GM21786 (cell line): ENCODE results near the gene MYMX.
A peak's percentile ranks its signal among the peaks of the same experiment; 100 is the strongest.

Experiments used
- ATAC-seq: cut with Tn5 transposase; IDR thresholded peaks from one replicate; pipeline ENCODE4 v1.9.1; 2021; ENCODE audit not compliant: unreplicated experiment

The MYMX gene

DNA sequence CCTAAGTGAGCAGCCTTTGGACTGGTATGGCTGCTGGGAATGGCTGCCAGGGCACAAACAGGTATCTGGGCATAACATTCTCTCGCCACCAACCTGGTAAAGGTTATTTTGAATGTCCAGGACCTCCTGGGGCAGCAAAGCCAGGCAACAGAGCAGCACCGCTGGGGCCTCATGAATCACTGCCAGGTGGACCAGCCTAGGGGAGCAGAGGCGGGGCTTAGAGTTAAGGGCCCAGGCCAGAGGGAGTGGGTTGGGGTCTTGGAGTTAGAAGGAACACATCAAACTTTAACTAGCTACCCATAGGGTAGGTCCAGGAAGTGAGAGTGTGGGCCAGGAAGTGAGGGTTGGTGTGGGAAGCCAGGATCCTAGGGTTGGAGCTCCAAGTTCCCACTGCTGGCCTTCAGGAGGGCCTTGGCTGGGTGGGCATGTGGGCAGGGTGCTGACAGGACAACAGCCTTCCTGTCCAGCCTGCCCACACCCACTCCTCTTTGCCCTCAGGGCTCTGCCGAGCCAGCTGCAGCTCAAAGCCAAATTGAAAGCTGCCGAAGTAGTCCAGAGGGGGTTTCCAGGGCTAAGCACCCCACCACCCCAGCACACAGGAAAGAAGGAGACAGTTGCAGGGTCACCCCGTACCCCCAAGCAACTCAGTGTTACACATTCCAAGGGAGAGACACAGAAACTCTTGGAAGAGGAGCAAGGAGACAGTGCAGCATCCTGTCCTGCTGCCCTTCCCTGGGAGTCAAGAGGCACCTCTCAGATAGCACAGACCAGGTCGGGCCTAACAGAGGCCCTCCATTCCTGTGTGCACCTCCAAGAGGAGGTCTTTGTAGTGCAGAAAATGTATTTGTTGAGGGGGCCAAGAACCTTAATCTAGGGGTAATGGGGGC lies 46.0 kb downstream of the MYMX start:
- ATAC-seq, result no peak

DNA sequence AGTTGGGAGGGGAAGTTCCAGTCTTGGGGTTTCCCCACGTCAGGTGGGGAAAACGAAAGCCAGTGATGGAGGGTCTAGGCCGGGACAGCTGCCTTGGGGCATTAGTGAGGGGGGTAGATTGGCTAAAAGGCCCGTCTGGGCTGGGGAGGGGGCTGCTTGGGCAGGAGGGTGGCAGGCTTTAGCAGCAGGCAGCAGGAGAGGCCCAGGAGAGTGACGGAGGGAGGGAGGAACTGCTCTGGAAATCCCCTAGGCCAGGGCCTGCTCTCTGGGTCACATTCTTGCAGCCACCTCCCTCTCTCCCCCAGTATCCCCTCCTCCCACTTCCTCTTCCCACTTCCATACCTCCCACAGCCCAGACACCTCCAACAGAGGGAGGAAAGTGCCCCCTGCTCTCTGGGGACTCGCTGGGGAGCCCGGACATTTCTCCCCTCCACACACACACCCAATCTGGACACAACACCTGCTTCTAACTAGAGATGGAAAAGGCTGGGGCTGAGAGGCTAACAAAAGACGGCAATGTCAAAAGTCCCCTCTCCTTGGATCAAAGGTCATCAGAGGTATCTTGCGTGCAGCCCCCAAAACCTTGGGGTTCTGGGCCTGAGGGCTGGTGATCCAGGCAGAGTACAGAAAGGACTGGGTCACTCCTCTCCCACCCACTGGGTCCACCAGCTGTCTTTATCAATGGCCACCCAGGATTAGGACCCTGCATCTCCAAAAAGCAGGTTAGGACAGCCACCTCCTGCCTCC lies 46.8 kb downstream of the MYMX start:
- no peak for ATAC-seq

DNA sequence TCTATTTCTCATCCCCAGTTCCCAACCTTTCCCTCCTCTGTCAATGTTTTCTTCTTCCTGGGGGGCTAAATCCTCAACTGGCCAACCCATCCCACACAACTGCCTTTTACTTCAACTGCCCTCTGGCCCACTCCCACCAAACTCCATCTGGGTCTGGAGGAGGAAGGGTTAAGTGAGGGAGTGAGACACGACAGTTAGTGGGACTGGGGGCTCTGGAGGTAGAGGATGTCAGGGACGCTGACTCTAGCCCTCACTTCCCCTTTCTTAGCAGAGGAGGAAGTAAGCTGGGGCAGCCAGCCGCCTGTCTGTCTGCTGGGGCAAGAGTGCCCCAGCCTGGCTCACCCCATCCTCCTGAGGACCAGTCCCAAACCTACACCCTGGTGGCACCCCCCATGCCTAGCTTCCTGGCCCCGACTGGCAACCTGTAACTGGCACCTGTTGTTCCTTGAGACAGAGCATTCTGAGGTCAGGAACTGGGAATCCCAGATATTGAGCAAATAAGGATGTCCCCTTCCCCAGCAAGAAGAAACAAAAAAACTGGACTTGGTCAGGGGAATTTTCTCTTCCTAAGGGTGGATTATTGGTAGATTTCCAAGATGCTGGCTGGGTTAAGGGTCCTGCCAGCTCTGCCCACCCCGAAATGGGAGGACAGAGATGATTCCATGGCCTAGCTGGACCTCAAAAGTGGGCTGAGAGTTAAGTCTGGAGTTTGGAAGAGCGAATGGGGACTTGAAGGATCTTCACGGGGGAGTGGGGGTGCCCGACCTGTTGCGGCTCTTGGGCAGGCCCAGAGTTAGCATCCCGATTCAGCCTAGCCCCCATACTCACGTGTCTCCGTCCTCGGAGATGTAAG lies 47.7 kb downstream of the MYMX start:
- peak; percentile 28 for ATAC-seq

DNA sequence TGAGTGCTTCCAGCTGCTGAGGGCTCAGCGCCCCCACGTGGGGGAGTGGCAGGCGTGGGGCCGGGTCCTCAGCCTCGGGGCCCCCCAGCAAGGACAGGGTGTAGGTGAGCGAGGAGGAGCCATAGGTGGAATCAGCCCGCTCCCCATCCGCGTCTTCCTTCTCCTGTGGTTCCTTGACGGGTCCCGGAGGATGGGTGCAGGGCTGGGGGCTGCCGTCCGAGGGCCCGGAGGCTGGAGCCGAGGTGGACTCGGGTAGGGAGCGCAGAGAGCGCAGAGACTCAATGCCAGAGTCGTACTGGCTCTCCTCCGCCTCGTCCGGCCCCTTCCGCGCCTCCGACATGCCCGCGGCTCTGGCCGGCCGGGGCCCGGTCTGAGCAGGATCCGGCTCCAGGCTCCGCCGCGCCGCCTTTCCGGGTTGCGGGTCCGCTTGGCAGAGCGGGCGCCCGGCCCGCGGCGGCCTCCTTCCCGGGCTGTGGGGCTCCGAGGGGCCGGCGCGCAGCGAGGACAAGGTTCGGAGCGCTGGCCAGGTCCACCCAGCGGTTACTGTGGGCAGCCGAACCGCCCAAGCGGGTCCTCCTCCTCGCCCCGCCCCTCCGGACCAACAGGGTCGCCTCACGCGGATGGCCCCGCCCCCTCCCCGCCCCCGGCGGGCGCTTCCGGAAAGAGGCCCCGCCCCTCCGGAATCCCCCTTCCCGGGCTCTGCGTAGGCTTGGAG lies 48.4 kb downstream of the MYMX start, which contains the start of gene NFKBIE:
NFKBIE (minus strand) TSS at position 545 of the 715 bp plus-strand sequence; CDS start at position 340, 205 bp downstream.
- peak; percentile 26 for ATAC-seq

DNA sequence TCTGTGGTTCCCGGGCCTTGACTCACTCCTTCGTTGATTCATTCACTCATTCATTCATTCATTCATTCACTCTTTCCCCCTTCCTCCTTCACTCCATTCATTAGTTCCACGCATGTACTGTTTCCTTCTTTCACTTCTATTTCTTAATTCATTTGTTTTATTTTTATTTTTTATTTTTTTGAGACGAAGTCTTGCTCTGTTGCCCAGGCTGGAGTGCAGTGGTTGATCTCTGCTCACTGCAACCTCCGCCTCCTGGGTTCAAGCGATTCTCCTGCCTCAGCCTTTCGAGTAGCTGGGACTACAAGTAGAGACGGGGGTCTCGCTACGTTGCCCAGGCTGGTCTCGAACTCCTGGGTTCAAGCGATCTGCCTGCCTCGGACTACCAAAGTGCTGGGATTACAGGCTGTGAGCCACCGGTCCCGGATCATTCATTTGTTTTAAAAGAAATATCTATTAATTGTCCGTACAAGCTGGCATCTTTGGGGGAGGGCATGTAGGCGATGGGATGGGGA lies 49.1 kb downstream of the MYMX start:
- peak; percentile 29 for ATAC-seq

DNA sequence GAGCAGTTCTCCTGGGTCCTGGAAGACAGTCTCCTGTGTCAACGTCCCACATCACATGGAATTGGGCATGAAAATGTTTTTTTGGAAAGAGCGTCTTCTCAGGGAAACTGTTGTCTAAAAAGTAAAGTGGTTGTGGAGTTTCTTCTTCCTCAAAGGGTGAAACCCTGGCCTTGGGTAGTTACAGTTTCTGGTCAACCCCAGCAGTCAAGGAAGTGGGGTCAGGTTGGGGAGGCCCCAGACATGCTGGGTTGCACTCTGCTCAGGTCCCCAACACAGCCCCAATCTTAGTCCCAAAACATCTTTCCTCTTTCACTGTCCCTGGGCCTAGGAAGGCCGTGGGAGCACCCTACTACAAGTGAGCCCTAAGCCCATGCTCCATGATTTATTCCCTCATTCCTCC lies 49.6 kb downstream of the MYMX start:
- peak; percentile 33 for ATAC-seq

DNA sequence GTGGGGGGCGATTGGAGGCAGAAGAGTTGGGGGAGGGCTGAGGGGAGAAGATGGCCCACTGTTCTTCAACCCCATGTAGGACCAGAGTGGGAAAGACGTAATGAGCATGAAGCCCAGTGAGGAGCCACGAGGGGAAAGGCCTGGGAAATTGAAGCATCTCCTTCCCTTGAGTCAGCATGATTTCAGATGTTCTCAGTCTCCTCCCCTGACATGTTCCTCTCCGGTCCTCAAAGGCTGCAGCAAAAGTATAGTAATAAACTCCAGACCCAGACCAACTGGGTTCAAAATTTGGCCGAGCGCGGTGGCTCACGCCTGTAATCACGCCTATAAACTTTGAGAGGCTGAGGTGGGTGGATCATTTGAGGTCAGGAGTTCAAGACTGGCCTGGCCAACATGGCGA lies 50.5 kb downstream of the MYMX start:
- ATAC-seq, result no peak
